Cardiac fibroblast (primary cell): ENCODE data around the gene PAX1.

Experiments used
- DNase-seq, 2 donors: peaks; one replicate each; pipeline versions ENCODE4 v3.0.0 to v3.0.0-alpha.2; 2010; ENCODE audit warnings: low read depth in 2 of 2
- H3K4me3 ChIP-seq, 2 donors: replicated peaks in 1 of 2; 1 replicate in 1 of 2; 2 replicates in 1 of 2; pipeline ENCODE4 v1.5.1; 2011; ENCODE audit warnings: low read depth in 2 of 2, low read length in 2 of 2, mild to moderate bottlenecking in 2 of 2, moderate library complexity in 1 of 2
- CTCF ChIP-seq: IDR thresholded peaks from one replicate; pipeline ENCODE4 v1.5.1; 2011; ENCODE audit warnings: low read depth, mild to moderate bottlenecking, low read length, inconsistent platforms

PAX1 gene

DNA sequence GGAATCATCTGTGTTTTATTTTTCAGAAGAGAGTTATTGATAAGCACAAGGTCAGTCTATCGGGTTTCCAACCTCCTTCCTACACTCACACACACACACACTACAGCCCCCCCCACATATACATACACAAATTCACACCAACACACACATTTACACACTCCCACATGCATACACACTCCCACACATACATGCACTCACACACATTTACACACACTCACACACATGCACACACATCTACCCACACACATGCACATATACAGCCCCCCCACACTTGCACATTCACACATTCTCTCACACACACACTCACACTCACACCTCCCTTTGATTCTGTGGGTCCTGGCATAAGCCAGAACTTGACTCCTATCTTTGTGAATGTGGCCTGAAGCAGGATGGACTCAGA is 34.5 kb upstream of the PAX1 start:
- no peak for TF ChIP-seq CTCF
- no peak for DNase-seq
- H3K4me3 ChIP-seq, result no peak overlapping the region

DNA sequence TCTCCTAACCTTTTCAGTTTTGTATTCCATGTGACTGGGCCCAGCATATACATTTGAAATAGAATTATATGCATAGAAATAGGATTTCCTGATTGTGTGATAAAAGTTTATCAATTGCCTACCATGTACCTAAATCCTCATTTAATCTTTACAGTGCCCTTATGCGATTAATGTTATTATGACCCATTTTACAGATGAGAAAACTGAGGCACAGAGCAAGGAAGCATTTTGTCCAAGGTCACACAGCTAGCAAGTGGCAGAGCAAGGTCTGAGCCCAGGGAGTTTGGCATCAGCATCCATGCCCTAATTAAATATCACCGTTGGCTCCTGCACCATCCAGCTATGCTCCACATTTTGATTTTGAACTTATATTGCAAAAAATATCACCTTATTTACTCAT is 28.2 kb upstream of the PAX1 start:
- H3K4me3 ChIP-seq, result no peak overlapping the region
- TF ChIP-seq CTCF, result no peak
- DNase-seq, result no peak

- no peak for DNase-seq
- TF ChIP-seq CTCF, result no peak
- no peak overlapping the region for H3K4me3 ChIP-seq
Measured at GRCh38 chr20:21677781-21678180, 27.7 kb upstream of the PAX1 start.

DNA sequence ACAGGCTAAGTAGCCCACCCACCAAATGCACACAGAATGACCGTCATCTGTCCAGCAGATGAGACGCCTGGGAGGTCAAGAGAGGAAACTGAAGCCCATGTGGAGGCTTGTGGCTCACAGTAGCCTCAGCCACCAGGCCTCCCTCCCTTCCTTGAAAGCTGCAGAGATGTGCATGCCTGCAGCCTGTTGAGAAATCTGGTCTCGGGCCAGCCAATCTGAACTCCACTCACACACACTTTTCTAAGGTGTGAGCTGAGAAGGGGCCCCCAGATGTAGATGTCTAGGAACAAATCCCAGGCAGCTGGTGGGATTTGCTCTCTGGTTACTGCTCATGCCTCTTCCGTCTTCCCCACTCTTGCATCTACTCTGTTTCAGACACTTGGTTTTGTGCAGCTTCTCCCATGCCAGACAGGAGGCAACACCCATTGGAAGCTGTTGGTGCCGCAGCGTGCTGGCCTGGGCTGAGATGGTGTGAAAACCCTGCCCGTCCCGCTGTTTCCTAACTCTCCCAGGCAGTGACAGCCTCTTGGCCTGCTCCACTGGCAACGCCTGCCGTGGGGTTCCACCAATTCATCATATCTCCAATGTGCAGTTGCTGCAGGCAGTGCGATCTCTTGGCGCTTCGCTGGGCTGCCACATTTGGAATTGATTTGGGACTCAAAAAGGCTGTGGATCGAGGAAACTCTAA is 24.1 kb upstream of the PAX1 start:
- TF ChIP-seq CTCF, result no peak
- no peak for DNase-seq
- no peak overlapping the region for H3K4me3 ChIP-seq

DNA sequence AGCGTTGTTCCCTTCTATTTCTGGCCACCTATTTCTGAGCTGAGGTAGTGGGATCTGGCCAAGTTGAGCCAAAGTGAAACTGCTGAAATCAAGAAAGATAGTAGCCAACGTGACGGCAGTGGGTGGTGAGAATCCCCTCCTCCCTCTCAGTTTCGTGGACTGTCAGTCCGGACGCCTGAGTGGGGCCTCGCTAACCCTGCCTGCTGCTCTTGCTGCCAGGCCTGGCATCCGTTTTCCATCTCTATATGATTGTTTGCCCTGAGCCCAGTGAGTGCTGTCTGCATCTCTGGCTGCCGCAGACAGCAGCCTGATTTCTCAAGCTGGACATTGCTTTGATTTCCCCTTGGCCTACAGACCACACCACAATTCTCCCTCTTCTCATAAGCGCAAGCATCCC is 23.5 kb upstream of the PAX1 start:
- TF ChIP-seq CTCF, result no peak
- no peak overlapping the region for H3K4me3 ChIP-seq
- DNase-seq, result no peak

- DNase-seq, result no peak
- no peak for TF ChIP-seq CTCF
- no peak overlapping the region for H3K4me3 ChIP-seq
Measured at GRCh38 chr20:21682521-21682954, 22.9 kb upstream of the PAX1 start.

GRCh38 chr20:21684671-21685070 is 20.8 kb upstream of the PAX1 start:
- no peak for TF ChIP-seq CTCF
- DNase-seq, result no peak
- no peak overlapping the region for H3K4me3 ChIP-seq
